Sigmoid colon (tissue), 7 donors: Measurements from ENCODE around the gene CENPE. TPM values are rescaled to one million over a fixed set of nuclear protein-coding genes. Genes with fewer than 3 reads are reported as not detected.

ENCODE experiments used
- DNase-seq: peaks from one replicate; pipeline ENCODE4 v3.0.0-alpha.2; 2019
- H3K27ac ChIP-seq, 4 donors: fragments of 200-600 bp; sonication (generic); one replicate each; pipeline ENCODE4 v1.5.1; 2016 to 2019; ENCODE audit warnings: mild to moderate bottlenecking in 1 of 4
- H3K27me3 ChIP-seq, 3 donors: fragments of 200-600 bp; sonication (generic); one replicate each; pipeline ENCODE4 v1.5.1; 2019; ENCODE audit warnings: mild to moderate bottlenecking in 1 of 3
- H3K36me3 ChIP-seq, 4 donors: fragments of 200-600 bp; sonication (generic); one replicate each; pipeline ENCODE4 v1.5.1; 2016 to 2019
- H3K4me1 ChIP-seq, 4 donors: fragments of 200-600 bp; sonication (generic); one replicate each; pipeline ENCODE4 v1.5.1; 2017 to 2019
- H3K4me3 ChIP-seq, 4 donors: fragments of 200-600 bp; sonication (generic); one replicate each; pipeline ENCODE4 v1.5.1; 2017 to 2019; ENCODE audit warnings: mild to moderate bottlenecking in 2 of 4, moderate library complexity in 1 of 4
- H3K9me3 ChIP-seq, 4 donors: fragments of 200-600 bp in 3 of 4; sonication (generic) in 3 of 4; one replicate each; pipeline versions ENCODE4 v1.5.1 to v1.6.1; 2013 to 2019
- EP300 ChIP-seq, 4 donors: sonication (generic); formaldehyde crosslinking; IDR thresholded peaks; one replicate each; pipeline ENCODE4 v1.6.1; 2017; ENCODE audit warnings: antibody characterized with exemption in 4 of 4
- POLR2A ChIP-seq, 2 donors: fragments of 450-650 bp; IDR thresholded peaks; one replicate each; pipeline ENCODE4 v1.6.1; 2016; ENCODE audit warnings: antibody characterized with exemption in 2 of 2, mild to moderate bottlenecking in 2 of 2, moderate library complexity in 2 of 2
- POLR2AphosphoS5 ChIP-seq, 4 donors: sonication (generic); formaldehyde crosslinking; IDR thresholded peaks; one replicate each; pipeline ENCODE4 v1.6.1; 2017; ENCODE audit warnings: antibody characterized with exemption in 4 of 4
- WGBS, 2 donors: extraction: QIAGEN DNeasy Blood & Tissue Kit; methylation state at CpG; one replicate each; pipeline ENCODE4 v1.1.7; 2013; 5-methylcytosine and 5-hydroxymethylcytosine counted together
- intact Hi-C: fragments of 100-400 bp; cut with DNase I; formaldehyde crosslinking; loops from one replicate; pipeline ENCODE4 v1.15.1; 2023
- polyA plus RNA-seq, 3 donors: library from polyadenylated mRNA; stranded (reverse); fragments of 200-250 nt; gene quantifications; one replicate each; pipeline ENCODE4 v1.2.3, GENCODE V29; 2013
- total RNA-seq, 4 donors: library from RNA; depleted of rRNA; stranded (reverse); fragments of >200 nt; gene quantifications; one replicate each; pipeline ENCODE4 v1.1.0, GENCODE V29; 2016
- TF ChIP-seq, protein P1 (sequence below), 4 experiments: fragments of 450-650 bp in 3 of 4; fragments of 200-600 bp in 1 of 4; IDR thresholded peaks; one replicate each; pipeline ENCODE4 v1.5.1; 2016 to 2019; ENCODE audit warnings: antibody characterized with exemption in 4 of 4, mild to moderate bottlenecking in 3 of 4, moderate library complexity in 2 of 4
- donor health status: healthy with polysubstance abuse.
- donor health status: Bipolar disorder and iron deficiency.
- donor health status: healthy.

CENPE gene
- total and polyA plus RNA-seq, 7 donors = 0.46 to 5.2 (median 1.1) TPM

DNA sequence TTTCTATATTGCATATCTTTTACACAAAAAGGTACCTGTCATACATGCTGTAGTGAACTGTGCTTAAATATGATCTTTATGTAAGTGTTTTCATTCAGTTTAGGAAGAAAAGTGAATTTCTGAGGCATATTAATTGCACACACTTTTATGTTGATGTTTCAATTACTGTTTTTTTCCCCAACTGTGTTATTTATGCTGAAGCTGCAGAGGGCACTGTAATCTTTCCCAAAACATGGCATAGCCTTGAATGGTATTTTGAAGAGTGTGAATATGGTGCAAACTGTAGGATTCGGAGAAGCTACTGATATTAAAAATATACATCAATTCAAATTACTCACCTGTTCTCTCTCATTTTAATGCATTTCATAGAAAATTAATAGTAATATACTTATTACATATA is 6.0 kb upstream of the CENPE start:
- TF ChIP-seq EP300 (IDR thresholded peaks at IDR 0.05) = no peak
- no peak for TF ChIP-seq POLR2AphosphoS5 (IDR thresholded peaks at IDR 0.05)
- TF ChIP-seq, protein P1, sequence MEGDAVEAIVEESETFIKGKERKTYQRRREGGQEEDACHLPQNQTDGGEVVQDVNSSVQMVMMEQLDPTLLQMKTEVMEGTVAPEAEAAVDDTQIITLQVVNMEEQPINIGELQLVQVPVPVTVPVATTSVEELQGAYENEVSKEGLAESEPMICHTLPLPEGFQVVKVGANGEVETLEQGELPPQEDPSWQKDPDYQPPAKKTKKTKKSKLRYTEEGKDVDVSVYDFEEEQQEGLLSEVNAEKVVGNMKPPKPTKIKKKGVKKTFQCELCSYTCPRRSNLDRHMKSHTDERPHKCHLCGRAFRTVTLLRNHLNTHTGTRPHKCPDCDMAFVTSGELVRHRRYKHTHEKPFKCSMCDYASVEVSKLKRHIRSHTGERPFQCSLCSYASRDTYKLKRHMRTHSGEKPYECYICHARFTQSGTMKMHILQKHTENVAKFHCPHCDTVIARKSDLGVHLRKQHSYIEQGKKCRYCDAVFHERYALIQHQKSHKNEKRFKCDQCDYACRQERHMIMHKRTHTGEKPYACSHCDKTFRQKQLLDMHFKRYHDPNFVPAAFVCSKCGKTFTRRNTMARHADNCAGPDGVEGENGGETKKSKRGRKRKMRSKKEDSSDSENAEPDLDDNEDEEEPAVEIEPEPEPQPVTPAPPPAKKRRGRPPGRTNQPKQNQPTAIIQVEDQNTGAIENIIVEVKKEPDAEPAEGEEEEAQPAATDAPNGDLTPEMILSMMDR (IDR thresholded peaks at IDR 0.05) = no peak
- no peak for TF ChIP-seq POLR2A (IDR thresholded peaks at IDR 0.05)
- H3K27me3 ChIP-seq = no peaks in the 10 kb centered on the region
- no peak for DNase-seq
- H3K36me3 ChIP-seq = no peaks in the 10 kb centered on the region
- no peaks in the 10 kb centered on the region for H3K4me1 ChIP-seq
- intact Hi-C loops = no loop called here
- H3K27ac ChIP-seq = no peak overlapping the region
- H3K9me3 ChIP-seq = no peaks in the 10 kb centered on the region
- 22 to 68% methylated on average over 1 of the region's 1 CpG for WGBS, 2 donors
- no peak overlapping the region for H3K4me3 ChIP-seq

DNA sequence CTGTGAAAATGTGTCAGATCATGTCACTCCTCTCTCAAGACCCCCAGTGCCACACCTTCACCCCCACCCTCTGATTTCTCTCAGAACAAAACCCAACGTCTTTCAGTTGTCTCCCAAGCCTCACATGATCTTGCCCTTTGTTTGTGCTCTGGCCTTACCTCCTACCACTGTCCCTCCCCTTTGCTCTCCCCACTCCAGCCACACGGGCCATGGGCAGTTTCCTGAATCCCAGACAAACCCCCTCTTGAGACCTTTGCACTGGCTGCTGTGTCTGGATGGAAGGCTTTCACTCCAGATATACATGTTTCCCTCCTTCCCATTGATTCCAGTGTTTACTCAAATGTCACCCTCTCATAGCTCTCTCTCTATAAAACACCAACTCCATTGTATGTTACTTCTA is 3.6 kb upstream of the CENPE start:
- no peak for DNase-seq
- 35 to 47% methylated on average over 2 of the region's 2 CpGs for WGBS, 2 donors
- no peaks in the 10 kb centered on the region for H3K9me3 ChIP-seq
- intact Hi-C loops = no loop called here
- H3K4me3 ChIP-seq = no peak overlapping the region
- H3K27me3 ChIP-seq = no peaks in the 10 kb centered on the region
- H3K4me1 ChIP-seq = peaks cover 0 to 5% (median 4%) of the 10 kb centered on the region in 4 donors
- TF ChIP-seq, protein P1 (IDR thresholded peaks at IDR 0.05) = no peak
- TF ChIP-seq POLR2A (IDR thresholded peaks at IDR 0.05) = no peak
- TF ChIP-seq EP300 (IDR thresholded peaks at IDR 0.05) = no peak
- no peaks in the 10 kb centered on the region for H3K36me3 ChIP-seq
- no peak overlapping the region for H3K27ac ChIP-seq

DNA sequence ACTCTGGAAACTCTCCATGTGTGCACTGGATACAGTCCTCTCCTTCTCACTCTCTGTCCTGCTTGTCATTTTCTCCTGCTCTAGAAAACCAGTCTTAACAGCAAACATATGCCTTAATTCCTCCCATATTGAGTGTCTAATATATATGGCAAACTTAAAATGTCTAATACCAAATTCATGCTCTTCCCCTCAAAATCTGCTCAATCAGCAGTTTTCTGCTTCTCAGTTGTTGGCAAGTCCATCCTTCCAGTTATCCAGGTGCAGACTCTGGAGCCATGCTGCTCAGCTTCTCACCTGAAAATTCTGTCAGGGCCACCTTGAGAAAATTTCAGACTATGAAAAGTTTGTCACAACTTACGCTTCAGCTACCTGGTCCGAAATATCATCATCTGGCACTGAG is 3.1 kb upstream of the CENPE start:
- Histone ChIP-seq H3K36me3 (no peaks in the 10 kb centered on the region), H3K4me1 (peaks cover 0 to 5% (median 4%) of the 10 kb centered on the region in 4 donors), H3K4me3 (no peak overlapping the region), H3K27me3 (no peaks in the 10 kb centered on the region), H3K27ac (no peak overlapping the region), H3K9me3 (no peaks in the 10 kb centered on the region)
- intact Hi-C loops = no loop called here
- WGBS, 2 donors = 92 to 95% methylated on average over 2 of the region's 2 CpGs
- no peak for DNase-seq
- no peak for TF ChIP-seq POLR2A (IDR thresholded peaks at IDR 0.05)
- no peak for TF ChIP-seq EP300 (IDR thresholded peaks at IDR 0.05)
- TF ChIP-seq POLR2AphosphoS5 (IDR thresholded peaks at IDR 0.05) = no peak
- TF ChIP-seq, protein P1 (IDR thresholded peaks at IDR 0.05) = no peak

DNA sequence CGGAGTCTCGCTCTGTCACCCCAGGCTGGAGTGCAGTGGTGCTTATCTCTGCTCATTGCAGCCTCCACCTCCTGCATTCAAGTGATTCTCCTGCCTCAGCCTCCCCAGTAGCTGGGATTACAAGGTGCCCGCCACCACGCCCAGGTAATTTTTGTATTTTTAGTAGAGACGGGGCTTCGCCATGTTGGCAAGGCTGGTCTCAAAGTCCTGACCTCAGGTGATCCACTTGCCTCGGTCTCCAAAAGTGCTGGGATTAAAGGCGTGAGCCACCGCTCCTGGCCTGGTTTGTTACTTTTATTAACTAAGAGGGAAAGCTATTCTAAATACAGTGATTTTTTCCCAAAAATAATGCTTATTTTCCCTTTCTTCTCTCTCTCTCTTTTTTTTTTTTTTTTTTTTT is 866 bp upstream of the CENPE start:
- H3K4me1 ChIP-seq = peaks cover 0 to 5% (median 4%) of the 10 kb centered on the region in 4 donors
- H3K36me3 ChIP-seq = no peaks in the 10 kb centered on the region
- WGBS, 2 donors = 63 to 89% methylated on average over 9 of the region's 9 CpGs
- H3K27me3 ChIP-seq = no peaks in the 10 kb centered on the region
- intact Hi-C loops = loop anchor here (2.0 kb wide), 1 partner anchor 330 kb away; the partner anchor contains the start of gene CISD2
- TF ChIP-seq, protein P1 (IDR thresholded peaks at IDR 0.05) = no peak
- TF ChIP-seq POLR2A (IDR thresholded peaks at IDR 0.05) = no peak
- no peak for TF ChIP-seq EP300 (IDR thresholded peaks at IDR 0.05)
- no peak for TF ChIP-seq POLR2AphosphoS5 (IDR thresholded peaks at IDR 0.05)
- peak overlapping the region; percentile 50 to 76 (median 64) for H3K4me3 ChIP-seq
- DNase-seq = no peak
- peak overlapping the region in 3 of 4 donors; percentile 67 to 75 (median 72) for H3K27ac ChIP-seq
- no peaks in the 10 kb centered on the region for H3K9me3 ChIP-seq

DNA sequence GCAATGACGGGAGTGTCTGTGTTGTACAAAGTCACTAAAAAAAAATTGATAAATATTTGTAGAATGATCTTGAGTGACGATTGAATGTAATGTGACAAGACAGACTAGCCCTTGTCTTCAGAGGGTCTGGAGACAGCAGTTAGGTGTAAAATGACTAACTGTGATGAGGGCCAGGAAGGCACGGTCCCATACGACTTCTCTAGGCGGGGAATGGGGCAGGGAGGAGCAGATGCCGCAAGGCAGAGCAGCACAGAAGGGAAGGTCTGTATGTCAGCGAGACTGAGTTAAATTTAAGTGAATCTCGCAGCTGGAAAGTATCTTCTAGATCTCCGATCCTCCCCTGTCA is 405 bp downstream of the CENPE start:
- peaks cover 0 to 5% (median 4%) of the 10 kb centered on the region in 4 donors for H3K4me1 ChIP-seq
- no peaks in the 10 kb centered on the region for H3K9me3 ChIP-seq
- TF ChIP-seq POLR2A (IDR thresholded peaks at IDR 0.05) (no peak), EP300 (IDR thresholded peaks at IDR 0.05) (no peak), POLR2AphosphoS5 (IDR thresholded peaks at IDR 0.05) (no peak)
- TF ChIP-seq, protein P1 (IDR thresholded peaks at IDR 0.05) = no peak
- 0 to 1% methylated on average over 9 of the region's 9 CpGs for WGBS, 2 donors
- H3K27ac ChIP-seq = peak overlapping the region; percentile 67 to 75 (median 70)
- intact Hi-C loops = loop anchor here (2.0 kb wide), 1 partner anchor 329 kb away; the partner anchor contains the start of gene CISD2
- DNase-seq = no peak
- peak overlapping the region; percentile 50 to 76 (median 64) for H3K4me3 ChIP-seq
- no peaks in the 10 kb centered on the region for H3K27me3 ChIP-seq
- no peaks in the 10 kb centered on the region for H3K36me3 ChIP-seq
